Measurements from ENCODE around the gene FASN. TPM values are rescaled to one million over a fixed set of nuclear protein-coding genes. Genes with fewer than 3 reads are reported as not detected.

Gene FASN
- total and polyA plus RNA-seq, 2 of the 13 experiments (the other 11 are each of a cell fraction or from before 2014, with no cell fraction given) = 51.7 to 101 TPM

DNA sequence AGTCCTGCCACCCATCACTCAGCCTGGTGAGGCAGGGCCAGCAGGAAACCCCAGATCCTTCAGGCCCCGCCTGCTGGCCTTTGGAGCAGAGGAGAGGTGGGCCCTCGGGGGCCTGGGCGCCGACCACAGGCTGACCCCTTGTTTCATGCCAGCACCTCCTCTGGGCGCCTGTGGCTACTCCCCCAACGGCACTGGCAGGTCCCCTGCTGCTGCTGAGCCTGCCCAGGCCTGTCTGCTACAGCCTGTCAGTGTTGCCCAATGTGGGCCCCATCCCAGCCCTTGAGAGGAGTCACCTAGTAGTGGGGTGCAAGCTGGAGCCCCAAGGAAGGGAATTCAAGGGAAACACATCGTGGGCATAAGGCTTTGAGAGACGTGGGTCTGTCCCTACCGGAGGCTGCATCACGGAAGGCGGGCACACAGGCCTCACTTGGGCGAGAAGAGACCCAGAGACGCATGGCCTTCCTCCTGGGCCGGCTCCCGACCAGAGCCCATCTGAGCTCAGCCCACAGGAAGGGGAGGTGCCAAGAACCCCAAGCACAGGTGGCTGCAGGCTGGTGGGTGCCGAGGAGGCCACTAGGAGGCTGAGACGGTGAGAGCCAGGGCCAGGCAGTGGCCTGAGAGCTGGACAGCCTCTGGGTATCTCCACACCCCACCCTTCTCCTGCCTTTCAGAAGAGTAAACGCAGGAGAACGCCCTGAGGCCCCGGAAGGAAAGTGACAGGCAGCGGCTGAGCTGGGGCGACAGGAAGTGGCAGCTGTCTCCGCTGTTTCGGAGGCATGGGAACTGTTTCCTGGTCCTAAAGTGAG is 8.0 kb upstream of the FASN start (continued):
- TF ChIP-seq EP300 (IDR thresholded peaks at IDR 0.05; ENCODE audit: low read depth in 2 of 2, low read length in 2 of 2) (peak in 1 of 2 experiments; percentile 50; a peak in 1 of 4 replicates), EP300 (CRISPR knock-in tag; IDR thresholded peaks at IDR 0.05; ENCODE audit: borderline replicate concordance) (peak; percentile 29; the same call in 1 of the 2 replicates), SNAPC2 (CRISPR knock-in tag; IDR thresholded peaks at IDR 0.05) (0 out of 2 replicates have a peak, but pooled peaks have one; percentile 70), MAFG (CRISPR knock-in tag; IDR thresholded peaks at IDR 0.05) (no peak), HDAC6 (IDR thresholded peaks at IDR 0.05; ENCODE audit: low read depth, low read length) (no peak), ZNF564 (CRISPR knock-in tag; IDR thresholded peaks at IDR 0.05) (0 out of 2 replicates have a peak, but pooled peaks have one; percentile 43), ZNF432 (CRISPR knock-in tag; IDR thresholded peaks at IDR 0.05; ENCODE audit: borderline replicate concordance) (no peak; the same call in 1 of the 2 replicates), ZNF143 (CRISPR knock-in tag; IDR thresholded peaks at IDR 0.05) (peak; percentile 63), SRY (CRISPR knock-in tag; IDR thresholded peaks at IDR 0.05) (peak; percentile 90), ZBTB7B (CRISPR knock-in tag; IDR thresholded peaks at IDR 0.05) (peak; percentile 71; the same call in 1 of the 2 replicates), ZNF530 (CRISPR knock-in tag; IDR thresholded peaks at IDR 0.05; ENCODE audit: low read depth) (no peak), REL (CRISPR knock-in tag; conservative IDR thresholded peaks at IDR 0.05) (peak; percentile 55; the same call in 1 of the 2 replicates), SCMH1 (CRISPR knock-in tag; IDR thresholded peaks at IDR 0.05; ENCODE audit: borderline replicate concordance) (no peak), ARNTL (CRISPR knock-in tag; IDR thresholded peaks at IDR 0.05) (no peak; the same call in none of the 2 replicates), TOPORS (CRISPR knock-in tag; IDR thresholded peaks at IDR 0.05) (peak; percentile 87), ZNF451 (CRISPR knock-in tag; IDR thresholded peaks at IDR 0.05) (peak; percentile 86)
- TF ChIP-seq, protein P1, sequence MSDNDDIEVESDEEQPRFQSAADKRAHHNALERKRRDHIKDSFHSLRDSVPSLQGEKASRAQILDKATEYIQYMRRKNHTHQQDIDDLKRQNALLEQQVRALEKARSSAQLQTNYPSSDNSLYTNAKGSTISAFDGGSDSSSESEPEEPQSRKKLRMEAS (IDR thresholded peaks at IDR 0.05) = no peak
- TF ChIP-seq, protein P2, sequence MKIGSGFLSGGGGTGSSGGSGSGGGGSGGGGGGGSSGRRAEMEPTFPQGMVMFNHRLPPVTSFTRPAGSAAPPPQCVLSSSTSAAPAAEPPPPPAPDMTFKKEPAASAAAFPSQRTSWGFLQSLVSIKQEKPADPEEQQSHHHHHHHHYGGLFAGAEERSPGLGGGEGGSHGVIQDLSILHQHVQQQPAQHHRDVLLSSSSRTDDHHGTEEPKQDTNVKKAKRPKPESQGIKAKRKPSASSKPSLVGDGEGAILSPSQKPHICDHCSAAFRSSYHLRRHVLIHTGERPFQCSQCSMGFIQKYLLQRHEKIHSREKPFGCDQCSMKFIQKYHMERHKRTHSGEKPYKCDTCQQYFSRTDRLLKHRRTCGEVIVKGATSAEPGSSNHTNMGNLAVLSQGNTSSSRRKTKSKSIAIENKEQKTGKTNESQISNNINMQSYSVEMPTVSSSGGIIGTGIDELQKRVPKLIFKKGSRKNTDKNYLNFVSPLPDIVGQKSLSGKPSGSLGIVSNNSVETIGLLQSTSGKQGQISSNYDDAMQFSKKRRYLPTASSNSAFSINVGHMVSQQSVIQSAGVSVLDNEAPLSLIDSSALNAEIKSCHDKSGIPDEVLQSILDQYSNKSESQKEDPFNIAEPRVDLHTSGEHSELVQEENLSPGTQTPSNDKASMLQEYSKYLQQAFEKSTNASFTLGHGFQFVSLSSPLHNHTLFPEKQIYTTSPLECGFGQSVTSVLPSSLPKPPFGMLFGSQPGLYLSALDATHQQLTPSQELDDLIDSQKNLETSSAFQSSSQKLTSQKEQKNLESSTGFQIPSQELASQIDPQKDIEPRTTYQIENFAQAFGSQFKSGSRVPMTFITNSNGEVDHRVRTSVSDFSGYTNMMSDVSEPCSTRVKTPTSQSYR (CRISPR knock-in tag; IDR thresholded peaks at IDR 0.05; ENCODE audit: borderline replicate concordance) = 0 out of 2 replicates have a peak, but pooled peaks have one; percentile 10
- TF ChIP-seq, protein P3, sequence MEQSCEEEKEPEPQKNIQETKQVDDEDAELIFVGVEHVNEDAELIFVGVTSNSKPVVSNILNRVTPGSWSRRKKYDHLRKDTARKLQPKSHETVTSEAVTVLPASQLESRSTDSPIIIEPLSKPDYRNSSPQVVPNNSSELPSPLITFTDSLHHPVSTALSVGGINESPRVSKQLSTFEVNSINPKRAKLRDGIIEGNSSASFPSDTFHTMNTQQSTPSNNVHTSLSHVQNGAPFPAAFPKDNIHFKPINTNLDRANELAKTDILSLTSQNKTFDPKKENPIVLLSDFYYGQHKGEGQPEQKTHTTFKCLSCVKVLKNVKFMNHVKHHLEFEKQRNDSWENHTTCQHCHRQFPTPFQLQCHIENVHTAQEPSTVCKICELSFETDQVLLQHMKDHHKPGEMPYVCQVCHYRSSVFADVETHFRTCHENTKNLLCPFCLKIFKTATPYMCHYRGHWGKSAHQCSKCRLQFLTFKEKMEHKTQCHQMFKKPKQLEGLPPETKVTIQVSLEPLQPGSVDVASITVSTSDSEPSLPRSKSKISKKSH (CRISPR knock-in tag; IDR thresholded peaks at IDR 0.05; ENCODE audit: borderline replicate concordance) = no peak

Measured in HepG2 (cell line).